CD1c-positive myeloid dendritic cell (primary cell): ENCODE measurements around the gene LRMDA.

Experiments used
- DNase-seq: peaks from one replicate; pipeline ENCODE4 v3.0.0-alpha.2; 2016; ENCODE audit errors: extremely low spot score

Gene LRMDA

GRCh38 chr10:76395251-76395650, 963.8 kb downstream of the LRMDA start:
- no peak for DNase-seq

- no peak for DNase-seq
Observed at GRCh38 chr10:76396134-76396533, 964.7 kb downstream of the LRMDA start.

GRCh38 chr10:76397181-76398042, 966.0 kb downstream of the LRMDA start:
- DNase-seq = no peak

GRCh38 chr10:76398043-76398710, 966.8 kb downstream of the LRMDA start:
- DNase-seq = no peak

- DNase-seq = no peak
Observed at GRCh38 chr10:76399226-76399625, 967.8 kb downstream of the LRMDA start.

- no peak for DNase-seq
Observed at GRCh38 chr10:76401006-76401405, 969.6 kb downstream of the LRMDA start.

- peak; percentile 88 for DNase-seq
Observed at GRCh38 chr10:76403912-76404311, 972.5 kb downstream of the LRMDA start.

GRCh38 chr10:76404531-76404930, 973.1 kb downstream of the LRMDA start:
- DNase-seq = peak; percentile 56

GRCh38 chr10:76405922-76406321, 974.5 kb downstream of the LRMDA start:
- DNase-seq = peak; percentile 12

- DNase-seq = no peak
Observed at GRCh38 chr10:76408646-76409045, 977.2 kb downstream of the LRMDA start.

- no peak for DNase-seq
Observed at GRCh38 chr10:76411729-76412435, 980.5 kb downstream of the LRMDA start.

- DNase-seq = no peak
Observed at GRCh38 chr10:76415554-76415953, 984.1 kb downstream of the LRMDA start.

GRCh38 chr10:76416642-76417041, 985.2 kb downstream of the LRMDA start:
- DNase-seq = no peak

- DNase-seq = no peak
Observed at GRCh38 chr10:76420725-76421124, 989.3 kb downstream of the LRMDA start.

GRCh38 chr10:76422769-76423168, 991.3 kb downstream of the LRMDA start:
- DNase-seq = no peak

- no peak for DNase-seq
Observed at GRCh38 chr10:76428551-76429367, 997.3 kb downstream of the LRMDA start.

- no peak for DNase-seq
Observed at GRCh38 chr10:76429368-76430060, 998.1 kb downstream of the LRMDA start.

GRCh38 chr10:76430061-76430645, 998.7 kb downstream of the LRMDA start:
- no peak for DNase-seq

- no peak for DNase-seq
Observed at GRCh38 chr10:76432016-76433012, 1000.9 kb downstream of the LRMDA start.
